Measurements from ENCODE around the gene OR8H2. TPM values are rescaled to one million over a fixed set of nuclear protein-coding genes. Genes with fewer than 3 reads are reported as not detected.

The OR8H2 gene
- total and polyA plus RNA-seq, 2 of the 4 experiments (the other 2 are of a cell fraction) = not detected

GRCh38 chr11:56093008-56093407 lies 10.5 kb upstream of the OR8H2 start, which contains the start of gene OR8I2:
OR8I2 (plus strand) TSS chr11:56093308; CDS start chr11:56093308, 0 bp downstream.
- no TSS peak for BruUV-seq (replicated peaks)
- H3K27me3 ChIP-seq (ENCODE audit: control insufficient read depth, insufficient read depth, low read length) = no peaks in the 10 kb centered on the region
- TF ChIP-seq MXI1 (IDR thresholded peaks at IDR 0.05; ENCODE audit: borderline replicate concordance, low read depth, low read length) (no peak), CEBPB (IDR thresholded peaks at IDR 0.05; ENCODE audit: low read depth, low read length) (no peak), USF2 (IDR thresholded peaks at IDR 0.05; ENCODE audit: low read depth, low read length) (no peak), RFX5 (IDR thresholded peaks at IDR 0.05; ENCODE audit: low read depth, low read length) (no peak), SMC3 (IDR thresholded peaks at IDR 0.05; ENCODE audit: low read depth, low read length) (no peak), CHD1 (IDR thresholded peaks at IDR 0.05; ENCODE audit: low read depth, low read length) (no peak), BHLHE40 (IDR thresholded peaks at IDR 0.05; ENCODE audit: low read depth, low read length) (no peak), MAZ (IDR thresholded peaks at IDR 0.05; ENCODE audit: borderline replicate concordance, low read depth, low read length) (no peak), CTCF (conservative IDR thresholded peaks at IDR 0.05; ENCODE audit: low read depth, low read length) (no peak), ELK1 (IDR thresholded peaks at IDR 0.05; ENCODE audit: borderline replicate concordance, low read depth, low read length) (no peak), NFE2L2 (IDR thresholded peaks at IDR 0.05; ENCODE audit: low read depth, low read length) (no peak), RCOR1 (IDR thresholded peaks at IDR 0.05; ENCODE audit: insufficient replicate concordance, low read length) (no peak)
- no peak within 1 kb of the TSS for H3K4me3 ChIP-seq (ENCODE audit: insufficient read depth, low read depth, low read length)
- no peaks in the 10 kb centered on the region for H4K20me1 ChIP-seq (ENCODE audit: insufficient read depth, low read length)
- H3K56ac ChIP-seq (ENCODE audit: extremely low read depth, insufficient read depth, low read length) = no peak within 1 kb of the TSS
- no peak within 1 kb of the TSS for H3K9ac ChIP-seq (ENCODE audit: low read depth, low read length)
- H2BK5ac ChIP-seq (ENCODE audit: low read depth, low read length, poor library complexity, severe bottlenecking) = no peak within 1 kb of the TSS
- H2AK5ac ChIP-seq (ENCODE audit: low read depth, low read length) = no peak within 1 kb of the TSS
- ChIA-PET CTCF (no interaction called here), POLR2A (ENCODE audit: unreplicated experiment) (no interaction called here)
- H3K9me3 ChIP-seq (ENCODE audit: control insufficient read depth, insufficient read depth, low read length) = no peaks in the 10 kb centered on the region; the same call in 1 of the 2 replicates
- H3K4ac ChIP-seq (ENCODE audit: low read depth, low read length) = no peak within 1 kb of the TSS
- H2AFZ ChIP-seq (replicated peaks; ENCODE audit: low read length, poor library complexity) = no peak within 1 kb of the TSS
- intact Hi-C loops (cut with micrococcal nuclease) = no loop called here
- H3K18ac ChIP-seq (ENCODE audit: low read depth, low read length) = no peak within 1 kb of the TSS
- H4K8ac ChIP-seq (ENCODE audit: low read depth in 2 of 2, low read length in 2 of 2) = no peak within 1 kb of the TSS
- no peak within 1 kb of the TSS for H2AK9ac ChIP-seq (replicated peaks; ENCODE audit: low read depth, low read length, poor library complexity)
- in situ Hi-C loops (cut with MboI; ENCODE audit: low sequenced_read_pairs) = no loop called here
- no peak for ATAC-seq (ENCODE audit: low read depth)
- no peak within 1 kb of the TSS for H2BK15ac ChIP-seq (ENCODE audit: low read depth, low read length)
- no peaks in the 10 kb centered on the region for H3K9me1 ChIP-seq (ENCODE audit: insufficient read depth, low read length)
- no peak within 1 kb of the TSS for H3K27ac ChIP-seq (ENCODE audit: insufficient read depth, low read length)
- H3K23ac ChIP-seq (ENCODE audit: low read depth, low read length) = no peak within 1 kb of the TSS
- no peak within 1 kb of the TSS for H3K4me2 ChIP-seq (ENCODE audit: low read depth, low read length)
- H3K14ac ChIP-seq (replicated peaks; ENCODE audit: low read depth, low read length) = no peak within 1 kb of the TSS
- dilution Hi-C loops (cut with HindIII; ENCODE audit: low sequenced_read_pairs, unreplicated experiment) = no loop called here
- H2BK120ac ChIP-seq (ENCODE audit: low read depth, low read length) = no peak within 1 kb of the TSS
- no peaks in the 10 kb centered on the region for H3K4me1 ChIP-seq (ENCODE audit: control insufficient read depth, insufficient read depth, low read length)
- DNase-seq = no peak
- H3K79me1 ChIP-seq (ENCODE audit: low read depth in 1 of 2, low read length in 2 of 2) = no peaks in the 10 kb centered on the region
- H4K91ac ChIP-seq (ENCODE audit: insufficient read depth, low read depth, low read length) = no peak within 1 kb of the TSS
- no CpG with 5 or more reads among the region's 3 CpGs for WGBS, 2 experiments (ENCODE audit: extremely low coverage in 2 of 2, insufficient read length in 1 of 2)
- no peak within 1 kb of the TSS for H2BK20ac ChIP-seq (ENCODE audit: low read depth, low read length)
- no peak within 1 kb of the TSS for H4K5ac ChIP-seq (ENCODE audit: low read depth, low read length)
- no peaks in the 10 kb centered on the region for H3K36me3 ChIP-seq (ENCODE audit: control insufficient read depth, insufficient read depth, low read length)

All from IMR-90 (cell line).